NCI-H524 (cell line): Measurements from ENCODE around the gene CD177.
"Not testable (repeated sequence)": the region's sequence is repeated elsewhere in the genome, so short reads cannot be mapped to it uniquely, and the experiment has no call there.

Experiments used
- DNase-seq, 2 experiments: peaks; one replicate each; lab custom pipeline; 2025; lab: John Stamatoyannopoulos, UW

CD177 gene, protein sequence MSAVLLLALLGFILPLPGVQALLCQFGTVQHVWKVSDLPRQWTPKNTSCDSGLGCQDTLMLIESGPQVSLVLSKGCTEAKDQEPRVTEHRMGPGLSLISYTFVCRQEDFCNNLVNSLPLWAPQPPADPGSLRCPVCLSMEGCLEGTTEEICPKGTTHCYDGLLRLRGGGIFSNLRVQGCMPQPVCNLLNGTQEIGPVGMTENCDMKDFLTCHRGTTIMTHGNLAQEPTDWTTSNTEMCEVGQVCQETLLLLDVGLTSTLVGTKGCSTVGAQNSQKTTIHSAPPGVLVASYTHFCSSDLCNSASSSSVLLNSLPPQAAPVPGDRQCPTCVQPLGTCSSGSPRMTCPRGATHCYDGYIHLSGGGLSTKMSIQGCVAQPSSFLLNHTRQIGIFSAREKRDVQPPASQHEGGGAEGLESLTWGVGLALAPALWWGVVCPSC

DNA sequence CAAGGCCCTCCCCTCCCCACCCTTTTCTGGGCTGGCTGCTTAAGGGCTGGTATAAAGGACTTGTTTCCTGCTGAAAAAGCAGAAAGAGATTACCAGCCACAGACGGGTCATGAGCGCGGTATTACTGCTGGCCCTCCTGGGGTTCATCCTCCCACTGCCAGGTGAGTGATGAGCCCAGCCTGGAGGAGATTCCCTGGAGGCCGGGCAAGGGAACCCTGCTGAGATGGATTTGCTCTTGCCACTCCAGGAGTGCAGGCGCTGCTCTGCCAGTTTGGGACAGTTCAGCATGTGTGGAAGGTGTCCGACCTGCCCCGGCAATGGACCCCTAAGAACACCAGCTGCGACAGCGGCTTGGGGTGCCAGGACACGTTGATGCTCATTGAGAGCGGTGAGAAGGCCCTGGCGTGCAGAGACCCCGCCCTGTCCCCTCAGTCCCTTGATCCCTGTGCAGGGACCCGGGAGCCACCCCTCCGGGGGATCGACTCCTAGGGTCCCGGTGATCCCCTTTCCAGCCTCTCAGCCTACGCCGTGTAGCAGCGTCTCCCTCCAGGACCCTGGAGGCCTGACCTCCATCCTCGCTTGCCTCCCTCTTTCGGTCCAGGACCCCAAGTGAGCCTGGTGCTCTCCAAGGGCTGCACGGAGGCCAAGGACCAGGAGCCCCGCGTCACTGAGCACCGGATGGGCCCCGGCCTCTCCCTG, at the start of gene CD177:
CD177 (plus strand) TSS at position 81 of the 699 bp plus-strand sequence; CDS start at position 110, 29 bp downstream.
- DNase-seq, result no peak

DNA sequence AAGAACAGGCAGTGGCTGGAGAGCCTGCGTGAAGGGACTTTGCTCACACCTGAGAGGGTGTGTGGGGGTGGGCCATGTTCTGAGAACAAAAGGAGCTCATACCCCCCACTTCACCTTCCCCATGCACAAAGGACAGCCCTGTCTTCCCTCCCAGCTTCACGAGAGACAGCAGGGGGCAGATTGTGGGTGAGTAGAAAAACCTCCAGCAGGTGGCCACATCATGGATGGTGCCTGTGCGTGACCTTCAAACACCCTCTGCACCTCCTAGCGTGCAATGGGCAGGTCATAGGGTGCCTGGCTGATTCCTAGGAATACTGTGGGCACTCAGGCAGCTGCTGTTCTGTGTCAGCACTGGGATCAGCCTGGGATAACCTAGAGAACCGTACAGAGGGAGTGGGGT, 47.8 kb upstream of the CD177 start:
- DNase-seq, result no peak

DNA sequence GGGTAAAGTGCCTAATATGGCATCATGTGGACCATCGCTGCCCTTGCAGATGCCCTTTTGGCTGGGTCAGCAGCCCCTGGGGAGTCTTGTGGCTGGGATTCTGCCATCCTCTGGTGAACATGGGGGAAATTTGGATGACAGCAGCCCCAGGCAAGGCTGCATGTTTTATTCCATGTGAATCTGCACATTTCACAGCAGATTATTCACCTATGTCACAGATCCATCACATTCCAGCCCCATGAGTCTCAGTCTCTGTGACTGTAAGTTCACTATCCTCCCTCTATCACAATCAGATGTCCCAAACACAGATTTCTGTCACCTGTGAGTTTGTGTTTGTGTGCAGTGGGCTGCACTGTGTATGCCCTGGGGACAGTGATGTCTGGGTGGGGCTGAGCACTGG, 47.4 kb upstream of the CD177 start:
- DNase-seq, result no peak

DNA sequence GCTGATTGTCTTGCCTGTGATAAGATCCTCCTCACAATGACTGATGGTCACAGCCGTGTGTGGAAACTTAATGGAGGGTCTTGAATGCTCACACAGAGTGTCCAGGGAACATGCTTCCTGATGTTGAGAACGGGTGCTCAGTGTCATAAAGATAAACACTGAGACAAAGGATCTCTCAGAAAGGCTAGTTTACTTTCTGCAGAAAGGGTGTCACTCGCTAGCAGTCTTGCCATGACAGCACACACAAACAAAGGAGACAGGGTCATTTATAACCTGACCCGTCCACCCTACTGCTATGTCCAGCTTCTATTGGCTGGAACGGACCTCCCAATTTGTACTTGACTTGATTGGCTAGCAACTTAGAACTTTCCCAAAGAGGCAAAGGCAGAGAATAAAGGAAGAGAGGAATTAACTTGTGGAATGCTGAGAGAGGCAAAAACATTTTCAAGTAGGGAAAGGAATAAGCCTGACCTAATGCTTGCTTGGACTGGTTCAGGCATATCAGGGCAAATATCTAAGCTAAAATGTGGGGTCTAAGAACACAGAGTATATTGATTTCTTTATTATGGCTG, 45.2 kb upstream of the CD177 start:
- DNase-seq, result no peak

DNA sequence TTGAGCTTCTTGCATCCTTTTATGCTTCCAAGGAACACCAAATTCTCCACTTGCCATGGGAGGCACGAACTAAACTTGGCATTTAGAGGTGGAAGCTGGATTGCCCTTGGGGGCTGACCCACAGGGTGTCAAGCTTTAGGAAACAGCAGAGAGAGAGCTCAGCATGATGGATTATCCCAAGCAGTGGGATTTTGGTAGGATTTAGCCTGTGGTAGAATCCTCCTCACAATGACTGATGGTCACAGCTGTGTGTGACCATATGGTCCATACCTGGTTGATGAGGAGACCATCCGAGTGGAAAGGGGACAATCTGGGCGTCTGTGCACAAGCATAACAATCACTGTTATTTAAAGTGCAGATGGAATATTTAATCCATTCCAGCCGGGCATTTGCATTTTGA, 44.0 kb upstream of the CD177 start:
- DNase-seq, result peak in 1 of 2 experiments; percentile 3

DNA sequence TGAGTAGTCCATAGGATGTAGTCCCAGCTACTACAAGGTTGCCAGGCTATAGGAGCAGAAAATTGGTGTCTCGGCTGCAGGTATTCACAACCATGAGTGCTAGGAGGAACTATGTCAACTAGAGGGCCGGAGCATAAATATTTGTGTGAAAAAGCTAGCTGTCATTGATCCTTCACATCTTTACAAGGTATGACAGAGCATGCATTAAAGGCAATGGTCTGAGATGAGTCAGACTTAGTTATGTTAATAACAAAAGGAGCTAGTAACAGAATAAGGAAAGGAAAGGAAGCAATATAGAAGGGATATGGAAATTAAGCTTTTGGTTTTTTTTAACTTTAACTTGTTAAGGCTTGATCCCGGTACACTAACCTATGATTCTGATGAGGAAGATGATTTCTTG, 43.3 kb upstream of the CD177 start:
- DNase-seq, result no peak

DNA sequence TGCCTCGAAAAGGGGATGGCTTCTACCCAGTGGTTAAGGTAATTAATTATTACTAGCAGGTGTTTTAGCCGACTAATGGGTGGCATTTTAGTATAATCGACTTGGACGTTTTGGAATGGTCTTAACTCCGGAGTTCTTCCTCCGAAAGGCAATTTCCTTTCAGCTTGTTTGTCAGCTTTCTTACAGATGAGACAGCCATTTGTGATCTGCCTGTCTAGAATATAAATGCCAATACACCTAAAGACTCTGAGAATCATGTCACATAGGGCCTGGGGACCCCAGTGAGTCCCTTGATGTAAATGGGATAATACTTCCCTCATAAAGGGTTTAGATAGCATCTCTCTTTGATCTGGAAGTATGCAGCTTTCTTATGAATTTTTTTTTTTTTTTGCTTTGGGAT, 42.2 kb upstream of the CD177 start:
- no peak for DNase-seq

DNA sequence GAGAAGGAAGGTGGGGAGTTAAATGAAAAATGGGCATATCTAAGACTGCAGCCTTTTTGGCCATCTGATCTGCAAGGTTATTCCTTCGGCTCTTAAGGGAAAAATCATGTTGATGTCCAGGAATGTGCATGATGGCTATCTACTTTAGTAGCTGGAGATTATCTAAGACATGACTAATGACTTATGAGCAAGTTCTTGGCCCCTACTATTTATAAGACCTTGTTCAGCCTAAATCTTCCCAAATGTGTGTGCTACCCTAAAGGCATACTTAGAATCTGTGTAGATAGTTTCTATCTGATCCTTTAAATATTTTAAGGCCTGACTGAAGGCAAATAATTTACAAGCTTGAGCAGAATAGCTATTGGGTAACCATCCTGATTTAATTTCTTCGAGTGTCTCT, 41.8 kb upstream of the CD177 start:
- DNase-seq, result no peak

DNA sequence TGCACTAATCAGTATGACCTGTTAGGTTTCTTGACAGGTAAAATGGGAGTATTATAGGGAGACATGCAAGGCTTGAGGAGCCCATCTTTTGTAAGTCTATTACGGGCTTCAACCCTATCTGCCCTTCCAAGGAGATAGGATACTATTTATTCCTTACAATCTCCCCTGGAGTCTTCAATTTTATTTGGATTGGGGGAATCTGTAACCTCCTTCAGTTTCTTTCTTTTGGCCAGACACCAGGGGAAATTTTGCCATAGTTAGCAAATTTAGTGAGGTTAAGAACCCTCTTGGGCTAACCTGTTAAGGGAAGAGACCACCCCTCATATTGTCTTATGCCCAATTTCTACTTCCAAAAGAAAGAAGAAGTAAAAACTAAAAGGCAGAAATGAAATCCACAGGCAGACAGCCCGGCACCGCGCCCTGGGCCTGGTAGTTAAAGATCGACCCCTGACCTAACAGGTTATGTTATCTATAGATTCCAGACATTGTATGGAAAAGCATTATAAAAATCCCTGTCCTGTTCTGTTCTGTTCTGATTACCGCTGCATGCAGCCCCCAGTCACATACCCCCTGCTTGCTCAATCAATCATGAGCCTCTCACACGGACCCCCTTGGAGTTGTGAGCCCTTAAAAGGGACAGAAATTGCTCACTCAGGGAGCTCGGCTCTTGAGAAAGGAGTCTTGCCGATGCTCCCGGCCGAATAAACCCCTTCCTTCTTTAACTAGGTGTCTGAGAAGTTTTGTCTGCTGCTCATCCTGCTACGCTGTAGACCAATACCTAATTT, 39.6 kb upstream of the CD177 start:
- DNase-seq, result no peak

DNA sequence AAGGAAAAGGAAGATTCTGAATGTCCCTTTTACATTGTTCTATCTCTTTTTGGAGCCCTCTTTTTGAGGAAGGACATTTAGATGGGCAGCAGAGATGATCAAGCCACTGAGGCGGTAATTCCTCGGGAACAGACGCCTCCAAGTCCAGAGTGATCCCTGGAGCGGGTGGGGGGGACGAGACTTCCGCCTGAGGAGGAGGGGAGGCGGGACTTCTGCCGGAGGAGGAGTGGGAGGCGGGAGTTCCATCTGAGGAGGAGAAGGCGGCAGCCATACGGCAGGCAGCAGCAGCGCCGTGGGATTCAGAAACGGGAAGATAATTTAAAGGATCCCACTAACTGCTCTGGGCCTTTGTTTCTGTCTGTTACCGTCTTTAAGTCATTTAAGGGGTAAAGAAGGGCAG, 37.6 kb upstream of the CD177 start:
- DNase-seq, result no peak

DNA sequence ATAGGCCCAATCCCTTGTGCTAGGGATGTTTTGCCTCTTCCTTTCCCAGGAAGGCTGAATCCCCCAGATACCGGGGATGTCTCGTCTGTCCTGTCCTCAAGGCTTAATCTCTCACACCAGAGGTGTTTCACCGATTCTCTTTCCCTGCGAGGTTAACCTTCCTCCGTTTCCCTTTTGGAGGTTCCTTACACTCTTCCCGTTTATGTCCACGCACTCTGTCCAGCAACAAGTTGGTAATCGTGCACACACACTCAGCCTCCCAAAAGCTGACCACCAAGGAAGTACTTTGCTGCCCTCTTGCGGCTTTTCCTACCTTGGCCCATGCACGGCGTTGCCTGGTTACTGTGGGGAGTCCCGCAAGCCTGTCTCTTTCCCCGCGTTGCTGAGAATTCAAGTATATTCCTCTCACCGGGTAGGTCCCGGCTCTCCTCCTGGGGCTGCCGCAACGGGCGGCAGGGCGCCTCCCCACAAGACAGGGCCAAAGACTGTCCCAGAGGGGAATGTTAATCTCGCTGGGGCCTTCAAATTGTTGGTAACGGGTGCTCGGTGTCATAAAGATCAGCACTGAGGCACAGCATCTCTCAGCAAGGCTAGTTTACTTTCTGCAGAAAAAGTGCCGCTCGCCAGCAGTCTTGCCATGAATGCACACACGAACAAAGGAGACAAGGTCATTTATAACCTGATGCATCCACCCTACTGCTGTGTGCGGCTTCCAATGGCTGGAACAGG, 36.7 kb upstream of the CD177 start:
- DNase-seq, result peak; percentile 7 to 10

DNA sequence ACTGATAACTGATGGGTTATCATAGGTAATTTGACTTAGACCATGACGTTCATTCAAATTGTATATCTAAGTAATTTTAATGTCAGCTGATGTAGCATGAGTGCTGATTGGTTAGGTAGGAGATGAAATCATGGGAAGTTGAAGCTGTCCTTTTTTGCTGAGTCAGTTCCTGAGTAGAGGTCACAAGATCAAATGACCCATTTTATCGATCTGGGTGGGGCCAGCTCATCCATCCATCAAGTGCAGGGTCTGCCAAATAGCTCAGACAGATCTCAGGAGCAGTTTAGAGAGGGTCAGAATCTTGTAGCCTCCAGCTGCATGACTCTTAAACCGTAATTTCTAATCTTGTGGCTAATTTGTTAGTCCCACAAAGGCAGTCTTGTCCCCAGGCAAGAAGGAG, 35.3 kb upstream of the CD177 start:
- no peak for DNase-seq

DNA sequence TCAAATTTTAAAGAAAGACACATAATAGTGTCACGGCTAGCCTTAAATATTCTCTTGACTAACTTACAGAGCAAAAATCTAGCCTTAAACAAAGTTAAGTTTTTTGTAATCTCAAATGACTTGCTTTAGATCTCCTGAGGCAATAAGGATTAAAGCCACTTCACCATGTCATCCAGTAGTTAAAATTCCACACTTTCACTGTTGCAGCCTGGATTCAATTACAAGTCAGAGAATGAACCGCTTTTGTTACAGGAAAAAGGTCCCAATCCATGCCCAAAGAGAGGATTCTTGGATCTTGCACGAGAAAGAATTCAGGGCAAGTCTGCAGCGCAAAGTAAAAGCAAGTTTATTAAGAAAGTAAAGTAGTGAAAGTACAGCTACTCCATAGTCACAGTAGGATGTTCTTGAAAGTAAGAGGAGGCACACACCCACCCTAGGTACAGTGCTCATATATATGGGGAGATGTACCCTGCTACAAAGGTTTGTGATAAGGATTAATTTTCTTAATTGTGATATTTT, 34.6 kb upstream of the CD177 start:
- no peak for DNase-seq

DNA sequence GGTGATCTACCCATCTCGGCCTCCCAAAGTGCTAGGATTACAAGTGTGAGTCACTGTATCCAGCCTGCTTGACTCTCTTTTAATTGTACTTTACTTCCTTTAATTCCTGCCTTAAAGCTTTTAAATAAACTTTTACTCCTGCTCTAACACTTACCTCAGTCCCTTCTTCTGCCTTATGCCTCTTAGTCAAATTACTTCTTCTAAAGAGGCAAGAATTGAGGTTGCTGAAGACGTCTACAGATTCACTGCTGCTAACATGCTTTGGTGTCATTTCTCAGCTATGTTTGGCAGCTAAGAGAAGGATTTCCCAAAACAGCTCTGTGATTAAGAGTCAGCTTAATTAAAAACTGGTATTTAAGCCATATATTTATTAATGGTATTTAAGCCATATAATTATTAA, 32.9 kb upstream of the CD177 start:
- DNase-seq, result no peak

DNA sequence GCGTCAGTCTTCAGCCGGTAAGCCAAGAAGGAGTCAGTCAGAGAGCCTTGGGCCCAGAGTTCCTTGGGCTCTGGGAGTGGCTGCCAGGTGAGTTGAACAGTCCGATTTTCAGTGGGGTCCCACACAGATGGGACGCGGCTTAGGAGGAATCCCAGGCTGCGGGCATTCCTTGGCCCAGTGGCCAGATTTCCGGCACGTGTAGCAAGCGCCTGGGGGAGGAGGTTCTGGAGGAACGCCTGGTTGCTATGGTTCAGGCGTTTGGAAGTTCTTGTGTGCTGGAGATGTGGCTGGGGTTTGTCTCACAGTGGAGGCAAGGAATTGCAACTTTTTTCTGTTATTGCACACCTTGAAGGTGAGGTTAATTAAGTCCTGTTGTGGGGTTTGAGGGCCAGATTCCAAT, 26.7 kb upstream of the CD177 start:
- DNase-seq, result not testable (repeated sequence)

DNA sequence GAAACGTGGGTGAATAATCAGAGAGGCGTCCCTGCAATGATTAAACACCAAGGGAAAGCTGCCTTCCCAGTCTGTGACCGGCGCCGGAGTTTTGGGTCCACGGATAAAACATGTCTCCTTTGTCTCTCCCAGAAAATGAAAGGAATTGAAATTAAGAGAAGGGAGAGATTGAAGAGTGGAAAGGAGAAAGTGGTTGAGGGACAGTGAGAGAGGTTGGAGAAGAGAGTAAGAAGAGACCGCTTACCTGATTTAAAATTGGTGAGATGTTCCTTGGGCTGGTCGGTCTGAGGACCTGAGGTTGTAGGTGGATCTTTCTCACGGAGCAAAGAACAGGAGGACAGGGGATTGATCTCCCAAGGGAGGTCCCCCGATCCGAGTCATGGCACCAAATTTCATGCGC, 24.9 kb upstream of the CD177 start:
- not testable (repeated sequence) for DNase-seq

DNA sequence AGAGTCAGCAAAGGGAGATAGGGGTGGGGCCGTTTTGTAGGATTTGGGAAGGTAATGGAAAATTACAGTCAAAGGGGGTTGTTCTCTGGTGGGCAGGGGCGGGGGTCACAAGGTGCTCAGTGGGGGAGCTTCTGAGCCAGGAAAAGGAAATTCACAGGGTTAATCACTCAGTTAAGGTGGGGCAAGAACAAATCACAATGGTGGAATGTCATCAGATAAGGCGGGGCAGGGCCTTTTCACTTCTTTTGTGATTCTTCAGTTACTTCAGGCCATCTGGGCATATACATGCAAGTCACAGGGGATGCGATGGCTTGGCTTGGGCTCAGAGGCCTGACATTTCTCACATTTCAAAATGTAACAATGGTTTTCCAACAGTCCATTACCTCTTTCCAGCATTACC, 24.4 kb upstream of the CD177 start:
- not testable (repeated sequence) for DNase-seq

DNA sequence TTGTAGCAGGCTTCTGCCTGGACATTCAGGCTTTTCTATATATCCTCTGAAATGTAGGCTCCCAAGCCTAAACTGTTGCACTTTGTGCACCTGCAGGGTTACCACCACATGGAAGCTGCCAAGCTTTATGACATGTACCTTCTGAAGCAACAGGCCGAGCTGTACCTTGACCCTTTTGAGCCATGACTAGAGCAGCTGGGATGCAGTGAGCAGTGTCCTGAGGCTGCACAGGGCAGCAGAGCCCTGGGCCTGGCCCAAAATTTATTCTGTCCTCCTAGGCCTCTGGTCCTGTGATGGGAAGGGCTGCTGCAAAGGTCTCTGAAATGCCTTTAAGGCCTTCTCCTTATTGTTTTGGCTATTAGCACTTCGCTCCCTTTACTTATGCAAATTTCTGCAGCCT, 23.5 kb upstream of the CD177 start:
- no peak for DNase-seq

DNA sequence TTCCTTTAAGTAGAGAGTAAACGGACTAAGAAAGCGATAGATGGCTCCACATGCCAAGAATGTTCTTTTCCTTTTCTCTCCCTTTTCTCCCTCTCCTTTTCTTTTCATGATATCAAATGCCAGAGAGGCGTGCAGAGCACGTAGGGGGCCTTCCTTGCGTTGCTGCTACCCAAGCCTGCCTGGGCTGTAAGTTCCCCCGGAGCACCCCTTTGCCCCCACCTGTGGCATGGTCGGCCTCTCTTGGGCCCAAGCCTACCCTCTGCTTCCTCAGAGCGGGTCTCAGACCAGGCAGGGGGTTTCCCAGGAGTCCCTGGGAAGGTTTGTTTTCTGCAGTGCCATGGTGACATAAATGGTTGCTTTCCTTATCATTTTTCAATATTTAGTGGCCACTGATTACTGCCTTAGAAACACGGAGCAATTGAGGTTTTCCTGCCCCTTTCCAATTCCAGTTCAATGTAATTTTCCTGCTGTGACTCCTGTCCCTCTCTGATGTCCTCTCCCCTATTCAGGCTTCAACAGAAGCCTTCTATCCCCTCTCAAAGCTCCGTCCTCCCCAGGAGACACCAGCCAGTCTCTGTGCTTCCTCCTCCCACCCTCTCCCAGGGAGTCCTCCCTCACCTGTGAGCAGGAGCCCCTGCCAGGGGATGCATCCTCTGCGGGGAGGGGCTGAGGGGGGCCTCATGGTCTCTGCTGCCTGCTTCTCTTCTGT, 22.6 kb upstream of the CD177 start:
- DNase-seq, result no peak

DNA sequence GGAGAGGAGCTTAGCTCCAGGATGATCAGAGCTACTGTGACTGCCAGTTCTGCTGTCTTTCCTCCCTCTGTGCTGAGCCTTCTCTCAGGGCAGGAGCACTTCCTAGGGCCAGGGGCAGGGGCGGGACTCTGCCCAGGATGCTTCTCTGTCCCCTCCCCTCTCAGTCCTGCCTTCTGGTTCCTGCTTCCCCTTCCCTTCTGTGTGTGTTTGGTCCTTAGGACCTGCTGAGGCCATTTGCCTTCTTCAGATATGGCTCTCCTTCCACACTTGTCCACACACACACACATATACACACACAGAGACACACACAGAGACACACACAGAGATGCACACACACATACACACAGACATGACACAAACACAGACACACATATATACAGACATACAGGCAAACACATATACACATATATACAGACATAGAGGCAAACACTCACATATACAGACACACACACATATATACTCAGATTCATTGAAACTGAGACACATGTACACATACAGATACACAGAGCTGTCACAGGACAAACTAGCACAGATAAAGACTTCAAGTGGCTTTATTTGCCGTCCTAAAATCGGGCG, 22.0 kb upstream of the CD177 start:
- DNase-seq, result no peak
